IPS-NIHi7 (cell line): ENCODE measurements around the gene RPGRIP1.
A peak's percentile ranks its signal among the peaks of the same experiment; 100 is the strongest.
"Not testable (repeated sequence)": the region's sequence is repeated elsewhere in the genome, so short reads cannot be mapped to it uniquely, and the experiment has no call there.

ENCODE experiments used
- DNase-seq: peaks from one replicate; pipeline ENCODE4 v3.0.0; 2012; ENCODE audit warnings: mixed read lengths; ENCODE audit errors: extremely low spot score

Gene RPGRIP1

GRCh38 chr14:21302013-21302835, 22.3 kb downstream of the RPGRIP1 start:
- DNase-seq, result no peak

- not testable (repeated sequence) for DNase-seq
These were observed 22.9 kb downstream of the RPGRIP1 start for GRCh38 chr14:21302836-21303140.

GRCh38 chr14:21307637-21308036, 27.8 kb downstream of the RPGRIP1 start:
- DNase-seq, result no peak

GRCh38 chr14:21308132-21308478, 28.2 kb downstream of the RPGRIP1 start:
- no peak for DNase-seq

- DNase-seq, result peak; percentile 72
These were observed 28.8 kb downstream of the RPGRIP1 start for GRCh38 chr14:21308479-21309237.

- DNase-seq, result no peak
These were observed 29.4 kb downstream of the RPGRIP1 start for GRCh38 chr14:21309238-21309636.

- DNase-seq, result no peak
These were observed 30.1 kb downstream of the RPGRIP1 start for GRCh38 chr14:21309956-21310355.

GRCh38 chr14:21311614-21312013, 31.7 kb downstream of the RPGRIP1 start:
- DNase-seq, result no peak

- DNase-seq, result no peak
These were observed 33.6 kb downstream of the RPGRIP1 start for GRCh38 chr14:21313512-21313911.

- no peak for DNase-seq
These were observed 37.5 kb downstream of the RPGRIP1 start for GRCh38 chr14:21317398-21317797.

GRCh38 chr14:21320913-21321312, 41.0 kb downstream of the RPGRIP1 start:
- DNase-seq, result no peak

GRCh38 chr14:21322716-21323115, 42.8 kb downstream of the RPGRIP1 start:
- DNase-seq, result no peak

- DNase-seq, result no peak
These were observed 47.1 kb downstream of the RPGRIP1 start for GRCh38 chr14:21326972-21327371.
